ENCODE measurements around the gene TRIB2.

Gene TRIB2

GRCh38 chr2:12787891-12788801 is 71.4 kb downstream of the TRIB2 start:
- DNase-seq: no peak

- no peak for DNase-seq
These were observed 75.2 kb downstream of the TRIB2 start for GRCh38 chr2:12791906-12792305.
